Stimulated activated naive CD8-positive, alpha-beta T cell treated with anti-CD3 and anti-CD28 coated beads, Interleukin-15, Interleukin-2, amounts not matched to agents 100 ng/mL and 50 ng/mL, for 24 hours (primary cell): ENCODE measurements around the gene CELF2.

ENCODE experiments used
- H3K27ac Mint-ChIP-seq: one replicate; pipeline ENCODE4 v1.8.0; 2021; ENCODE audit warnings: mild to moderate bottlenecking, mixed read lengths
- H3K27me3 Mint-ChIP-seq: one replicate; pipeline ENCODE4 v1.8.0; 2021; ENCODE audit warnings: mixed read lengths
- H3K36me3 Mint-ChIP-seq: one replicate; pipeline ENCODE4 v1.8.0; 2021; ENCODE audit warnings: low read depth, mixed read lengths
- H3K4me1 Mint-ChIP-seq: one replicate; pipeline ENCODE4 v1.8.0; 2021; ENCODE audit warnings: low read depth, mixed read lengths
- H3K4me3 Mint-ChIP-seq: one replicate; pipeline ENCODE4 v1.8.0; 2021; ENCODE audit warnings: mild to moderate bottlenecking, mixed read lengths
- H3K9me3 Mint-ChIP-seq: one replicate; pipeline ENCODE4 v1.8.0; 2021; ENCODE audit warnings: mixed read lengths

Gene CELF2

DNA sequence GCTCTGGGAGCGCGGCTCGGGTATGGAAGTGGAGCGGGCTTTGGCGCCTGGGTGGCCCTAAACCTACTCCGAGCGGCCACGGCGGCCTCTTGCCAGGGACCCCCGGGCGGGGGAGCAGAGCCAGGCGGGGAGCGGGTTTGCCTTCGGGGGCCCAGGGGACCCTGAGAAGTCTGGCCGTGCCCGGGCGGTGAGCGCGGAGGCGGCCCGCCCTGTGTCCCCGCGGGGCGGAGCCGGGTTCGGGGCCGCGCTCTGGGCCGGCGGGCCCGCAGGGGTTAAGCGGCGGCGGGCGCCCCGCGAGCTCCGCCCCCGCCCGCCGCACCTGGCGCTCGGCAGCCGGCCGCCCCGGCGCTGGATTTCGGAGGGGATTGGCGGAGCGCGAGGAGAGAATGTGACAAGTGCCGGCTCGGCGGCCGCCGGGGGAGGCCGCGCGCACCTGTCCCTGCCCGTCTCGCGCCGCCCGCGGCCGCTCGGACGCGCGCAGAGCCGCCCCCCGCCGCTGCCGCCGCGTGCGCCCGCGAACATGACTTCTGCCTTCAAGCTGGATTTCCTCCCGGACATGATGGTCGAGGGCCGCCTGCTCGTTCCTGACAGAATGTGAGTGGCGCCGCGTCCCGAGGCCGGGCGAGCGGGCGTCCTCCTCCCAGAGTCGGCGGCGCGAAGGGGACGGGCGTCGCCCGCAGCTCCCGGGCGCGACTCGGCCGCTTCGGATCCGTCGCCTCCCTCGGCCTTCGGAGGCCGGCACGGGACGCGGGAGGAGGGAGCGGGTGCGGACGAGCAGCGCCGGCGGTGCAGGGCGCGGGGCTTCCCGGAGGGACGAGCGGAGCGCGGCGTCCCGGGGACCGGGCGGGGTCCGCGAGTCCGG lies at the start of gene CELF2:
TSS of gene CELF2 (plus strand) at position 303 of the 862 bp plus-strand sequence. CDS start at position 521, 218 bp downstream.
- peaks cover 82% of the 10 kb centered on the region for H3K27me3 Mint-ChIP-seq
- H3K27ac Mint-ChIP-seq, result no peak within 1 kb of the TSS
- H3K36me3 Mint-ChIP-seq, result no peaks in the 10 kb centered on the region
- peak within 1 kb of the TSS; percentile 77 for H3K4me3 Mint-ChIP-seq
- H3K9me3 Mint-ChIP-seq, result no peaks in the 10 kb centered on the region
- peaks cover 12% of the 10 kb centered on the region for H3K4me1 Mint-ChIP-seq

DNA sequence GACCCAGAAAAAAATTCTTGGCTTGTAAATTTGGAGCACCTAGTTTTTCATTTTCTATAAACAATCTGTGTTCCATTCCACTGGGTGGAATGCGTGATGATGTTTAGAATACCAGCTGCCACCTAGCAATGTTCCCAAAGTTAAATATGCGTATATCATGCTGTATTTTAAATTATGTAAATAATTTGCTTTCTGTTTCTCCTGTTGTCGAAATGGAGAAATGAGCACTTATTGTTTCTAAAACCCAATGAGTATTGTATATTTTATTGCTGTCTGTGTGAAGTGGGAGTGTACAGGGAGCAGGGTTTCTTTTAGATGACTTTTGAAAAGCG lies 49.4 kb upstream of the CELF2 start:
- H3K27ac Mint-ChIP-seq, result no peak overlapping the region
- H3K4me1 Mint-ChIP-seq, result no peaks in the 10 kb centered on the region
- H3K4me3 Mint-ChIP-seq, result no peak overlapping the region
- no peaks in the 10 kb centered on the region for H3K36me3 Mint-ChIP-seq
- no peaks in the 10 kb centered on the region for H3K9me3 Mint-ChIP-seq
- peaks cover 22% of the 10 kb centered on the region for H3K27me3 Mint-ChIP-seq

DNA sequence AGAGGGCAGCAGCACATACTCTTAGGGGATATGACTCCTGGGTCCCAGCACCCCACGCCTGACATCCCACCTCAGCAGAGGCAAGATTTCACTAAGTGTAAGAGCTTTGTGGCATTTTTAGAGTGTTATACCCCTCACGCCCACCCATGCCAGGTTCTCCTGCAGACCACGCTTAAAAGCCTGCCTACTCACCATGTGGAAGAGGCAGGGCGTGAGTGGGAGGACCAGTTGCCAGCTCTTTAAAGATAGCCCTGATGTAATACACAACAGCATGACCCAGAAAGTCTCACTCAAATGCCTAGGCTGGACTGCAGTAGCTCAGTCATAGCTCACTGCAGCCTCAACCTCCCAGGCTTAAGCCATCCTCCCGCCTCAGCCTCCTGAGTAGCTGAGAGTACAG lies 44.4 kb upstream of the CELF2 start:
- Mint-ChIP-seq H3K27me3 (peaks cover 24% of the 10 kb centered on the region), H3K36me3 (no peaks in the 10 kb centered on the region), H3K4me3 (no peak overlapping the region), H3K4me1 (peaks cover 6% of the 10 kb centered on the region), H3K27ac (no peak overlapping the region), H3K9me3 (no peaks in the 10 kb centered on the region)

DNA sequence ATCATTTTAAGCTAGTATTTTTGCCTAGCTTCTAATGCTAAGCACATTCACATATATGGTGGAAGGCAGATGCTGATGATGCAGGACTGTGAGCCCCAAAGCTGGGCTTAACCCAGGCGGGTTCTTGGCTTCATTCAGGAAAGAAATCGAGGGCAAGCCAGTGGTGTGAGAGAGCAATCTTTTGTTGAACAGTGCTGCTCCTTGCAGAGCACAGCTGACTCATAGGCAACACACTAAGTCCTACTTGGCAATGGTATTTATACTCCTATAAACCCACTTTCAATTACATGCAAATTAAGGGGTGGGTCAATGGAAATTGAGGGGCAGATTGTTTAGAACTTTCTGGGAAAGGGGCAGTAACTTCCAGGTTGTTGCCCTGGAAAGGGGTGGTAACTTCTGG lies 42.0 kb upstream of the CELF2 start:
- H3K4me1 Mint-ChIP-seq, result peaks cover 6% of the 10 kb centered on the region
- no peak overlapping the region for H3K27ac Mint-ChIP-seq
- H3K9me3 Mint-ChIP-seq, result no peaks in the 10 kb centered on the region
- no peak overlapping the region for H3K4me3 Mint-ChIP-seq
- peaks cover 31% of the 10 kb centered on the region for H3K27me3 Mint-ChIP-seq
- H3K36me3 Mint-ChIP-seq, result no peaks in the 10 kb centered on the region

DNA sequence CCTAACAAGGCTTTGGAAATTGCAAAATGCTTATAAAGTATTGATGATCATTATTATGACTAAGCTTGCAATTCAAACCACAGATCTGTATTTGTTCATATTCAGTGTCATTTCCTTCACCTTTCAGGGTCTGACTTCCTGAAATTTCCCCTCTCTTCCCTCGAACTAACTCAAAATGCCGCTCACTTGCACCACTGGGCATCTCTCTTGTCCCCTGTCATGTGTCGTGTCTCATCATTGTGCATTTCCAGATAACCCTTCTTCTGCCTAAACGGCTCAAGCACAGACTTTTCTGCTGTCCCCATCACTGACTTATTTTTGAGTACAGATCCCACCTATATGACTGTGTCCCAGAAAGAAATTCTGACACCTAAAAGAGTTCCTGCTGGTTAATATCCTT lies 41.0 kb upstream of the CELF2 start:
- H3K4me1 Mint-ChIP-seq, result peaks cover 6% of the 10 kb centered on the region
- no peaks in the 10 kb centered on the region for H3K36me3 Mint-ChIP-seq
- no peak overlapping the region for H3K27ac Mint-ChIP-seq
- H3K9me3 Mint-ChIP-seq, result no peaks in the 10 kb centered on the region
- H3K4me3 Mint-ChIP-seq, result no peak overlapping the region
- peaks cover 24% of the 10 kb centered on the region for H3K27me3 Mint-ChIP-seq

DNA sequence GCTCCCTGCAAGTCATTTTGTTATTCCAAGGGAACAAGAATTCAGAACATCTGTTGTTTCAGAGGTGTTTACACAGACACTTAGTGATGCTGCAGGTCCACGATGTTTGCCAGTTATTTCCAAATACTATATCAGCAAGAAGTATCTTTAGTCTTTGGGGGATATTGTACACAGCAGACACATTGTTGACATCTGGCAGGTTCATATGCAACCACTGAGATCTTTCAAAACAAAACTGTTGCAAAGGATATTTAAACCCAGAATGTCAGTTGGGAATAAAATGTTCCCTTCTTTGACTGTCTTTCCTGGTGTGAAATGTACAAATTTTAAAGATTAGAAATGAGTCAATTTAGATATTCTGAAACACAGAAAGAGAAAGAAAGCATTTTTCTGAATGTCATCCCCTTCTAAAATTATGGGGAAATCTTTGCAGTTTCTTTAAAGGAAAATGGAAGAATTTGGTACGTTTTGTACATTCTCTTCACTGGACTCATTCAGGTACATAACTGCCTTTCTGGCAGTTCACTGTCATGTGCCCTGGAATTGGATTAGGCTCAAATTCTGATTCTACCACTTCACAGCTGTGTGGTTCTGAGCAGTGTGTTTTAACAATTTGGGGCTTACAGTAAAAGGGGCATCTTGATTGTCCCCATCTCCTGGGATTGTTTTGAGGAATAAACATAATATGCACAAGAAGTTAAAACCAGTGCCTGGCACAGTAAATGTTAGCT lies 40.3 kb upstream of the CELF2 start:
- H3K27ac Mint-ChIP-seq, result no peak overlapping the region

DNA sequence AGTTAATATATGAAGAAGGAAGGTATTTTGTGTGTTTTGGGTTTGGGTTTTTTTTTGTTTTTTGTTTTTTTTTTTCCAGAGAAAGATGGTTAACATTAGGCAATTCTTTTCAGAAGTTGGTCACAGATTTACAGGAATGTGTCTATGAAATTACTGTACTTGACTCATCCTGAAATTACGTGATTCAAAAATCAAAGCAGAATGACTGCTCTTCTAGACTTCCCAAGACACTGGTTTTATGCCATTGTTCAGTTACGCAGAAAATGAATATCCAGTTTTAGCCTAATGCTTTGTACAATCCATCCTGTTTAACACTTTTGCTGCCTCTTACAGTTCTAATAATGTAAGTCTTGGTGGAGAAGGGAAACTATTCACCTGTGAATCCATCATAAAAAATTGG lies 39.7 kb upstream of the CELF2 start:
- Mint-ChIP-seq H3K4me1 (peaks cover 6% of the 10 kb centered on the region), H3K9me3 (no peaks in the 10 kb centered on the region), H3K27ac (no peak overlapping the region), H3K4me3 (no peak overlapping the region), H3K36me3 (no peaks in the 10 kb centered on the region), H3K27me3 (peaks cover 18% of the 10 kb centered on the region)

More for the DNA sequence above, 40.3 kb upstream of the CELF2 start:
- Mint-ChIP-seq H3K4me3 (no peak overlapping the region), H3K4me1 (peaks cover 6% of the 10 kb centered on the region), H3K36me3 (no peaks in the 10 kb centered on the region), H3K27me3 (peaks cover 22% of the 10 kb centered on the region), H3K9me3 (no peaks in the 10 kb centered on the region)

DNA sequence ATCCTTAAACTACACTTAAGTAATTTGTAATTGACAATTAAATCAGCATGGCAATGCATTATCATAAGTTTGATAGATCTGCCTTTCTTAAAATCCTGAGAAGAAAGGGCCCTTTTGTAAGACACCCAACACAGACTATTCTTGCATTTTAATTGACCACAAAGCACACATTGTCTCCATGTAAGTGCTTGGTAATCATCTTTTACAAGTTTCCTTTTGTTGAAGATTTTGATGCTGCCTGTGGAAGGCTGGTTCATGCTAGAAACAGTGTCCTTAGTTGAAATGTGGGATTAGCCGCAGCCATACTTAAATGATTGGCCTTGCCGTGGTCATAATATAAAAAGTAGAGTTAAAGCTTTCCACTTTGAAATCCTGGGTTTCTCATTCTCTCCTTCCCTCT lies 32.3 kb upstream of the CELF2 start:
- Mint-ChIP-seq H3K27ac (no peak overlapping the region), H3K27me3 (peaks cover 16% of the 10 kb centered on the region), H3K4me3 (no peak overlapping the region), H3K4me1 (no peaks in the 10 kb centered on the region), H3K36me3 (no peaks in the 10 kb centered on the region), H3K9me3 (no peaks in the 10 kb centered on the region)

DNA sequence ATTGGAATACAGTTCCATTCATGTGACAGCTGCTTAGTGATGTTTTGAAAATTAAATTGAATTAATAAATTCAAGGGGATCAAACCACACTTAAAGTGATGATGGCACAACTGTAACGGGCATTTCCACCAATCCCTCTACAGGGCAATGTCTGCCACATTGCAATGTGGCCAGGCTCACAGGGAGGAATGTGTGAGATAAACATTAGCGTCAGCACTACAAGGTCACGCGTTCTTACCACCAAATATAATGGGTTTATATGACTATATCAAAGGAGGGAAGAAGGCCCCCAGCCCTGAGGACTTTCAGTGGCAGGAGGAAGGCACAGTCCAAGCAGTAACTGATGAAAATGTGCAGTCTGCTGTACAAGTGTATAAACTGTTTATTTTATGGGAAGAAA lies 31.1 kb upstream of the CELF2 start:
- Mint-ChIP-seq H3K9me3 (no peaks in the 10 kb centered on the region), H3K36me3 (no peaks in the 10 kb centered on the region), H3K4me3 (no peak overlapping the region), H3K27ac (no peak overlapping the region), H3K4me1 (no peaks in the 10 kb centered on the region), H3K27me3 (peaks cover 16% of the 10 kb centered on the region)

DNA sequence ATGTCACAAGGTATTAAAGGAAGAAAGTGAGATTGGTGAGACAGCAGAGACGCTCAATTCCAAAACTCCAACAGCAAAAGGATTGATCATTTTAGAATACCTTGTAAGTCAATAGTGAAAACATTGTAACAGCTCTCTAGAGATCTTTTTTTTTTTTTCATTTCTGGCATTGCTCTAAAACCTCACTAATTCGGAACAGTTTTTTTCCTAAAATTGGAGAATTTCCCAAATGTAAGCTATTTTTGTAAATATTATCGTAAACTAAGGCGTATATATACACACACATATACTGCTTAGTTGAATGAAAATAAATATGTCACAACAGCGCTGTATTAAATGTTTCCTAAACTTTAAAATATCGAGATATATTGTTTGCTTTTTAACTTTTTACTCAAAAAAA lies 30.6 kb upstream of the CELF2 start:
- Mint-ChIP-seq H3K27me3 (peaks cover 16% of the 10 kb centered on the region), H3K4me1 (no peaks in the 10 kb centered on the region), H3K27ac (no peak overlapping the region), H3K4me3 (no peak overlapping the region), H3K9me3 (no peaks in the 10 kb centered on the region), H3K36me3 (no peaks in the 10 kb centered on the region)

DNA sequence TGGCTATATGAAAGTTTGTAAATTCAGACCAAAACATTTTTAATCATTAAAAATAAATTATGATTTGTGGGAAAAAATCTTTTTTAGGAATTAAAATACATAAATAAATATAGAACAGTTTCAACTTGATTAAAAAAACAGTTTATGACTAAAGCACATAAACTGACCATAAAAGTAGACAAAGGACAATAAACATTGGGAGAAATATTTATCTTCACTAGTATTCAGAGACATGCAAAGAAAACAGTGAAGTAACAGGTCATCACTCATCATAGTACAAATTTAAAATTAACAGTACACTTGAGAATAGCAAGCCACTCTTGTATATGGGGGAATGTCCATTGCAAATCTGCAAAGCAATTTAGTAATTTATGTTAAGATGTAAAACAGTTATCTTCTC lies 28.0 kb upstream of the CELF2 start:
- Mint-ChIP-seq H3K9me3 (no peaks in the 10 kb centered on the region), H3K36me3 (no peaks in the 10 kb centered on the region), H3K4me3 (no peak overlapping the region), H3K27ac (no peak overlapping the region), H3K4me1 (no peaks in the 10 kb centered on the region), H3K27me3 (peaks cover 27% of the 10 kb centered on the region)

DNA sequence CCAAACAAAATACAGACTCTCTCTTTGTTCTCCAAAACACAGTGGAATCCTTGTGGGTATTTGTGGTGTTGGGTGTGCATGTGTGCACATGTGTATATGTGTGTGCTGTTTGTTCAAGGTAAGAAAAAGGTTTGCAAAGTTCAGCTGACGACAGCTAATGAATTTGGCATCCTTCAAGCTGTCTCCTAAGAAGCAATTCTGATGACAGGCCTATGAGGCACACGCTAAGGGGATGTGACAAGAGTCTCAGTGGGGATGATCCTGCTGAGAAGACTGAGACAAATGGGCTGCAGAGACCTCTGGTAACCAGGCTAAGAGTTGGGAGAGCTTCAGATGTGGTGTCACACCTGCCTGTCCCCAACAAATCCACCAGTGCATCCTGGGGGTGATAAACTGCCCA lies 26.5 kb upstream of the CELF2 start:
- H3K4me3 Mint-ChIP-seq, result no peak overlapping the region
- H3K36me3 Mint-ChIP-seq, result no peaks in the 10 kb centered on the region
- no peaks in the 10 kb centered on the region for H3K4me1 Mint-ChIP-seq
- no peaks in the 10 kb centered on the region for H3K9me3 Mint-ChIP-seq
- no peak overlapping the region for H3K27ac Mint-ChIP-seq
- H3K27me3 Mint-ChIP-seq, result peaks cover 33% of the 10 kb centered on the region

DNA sequence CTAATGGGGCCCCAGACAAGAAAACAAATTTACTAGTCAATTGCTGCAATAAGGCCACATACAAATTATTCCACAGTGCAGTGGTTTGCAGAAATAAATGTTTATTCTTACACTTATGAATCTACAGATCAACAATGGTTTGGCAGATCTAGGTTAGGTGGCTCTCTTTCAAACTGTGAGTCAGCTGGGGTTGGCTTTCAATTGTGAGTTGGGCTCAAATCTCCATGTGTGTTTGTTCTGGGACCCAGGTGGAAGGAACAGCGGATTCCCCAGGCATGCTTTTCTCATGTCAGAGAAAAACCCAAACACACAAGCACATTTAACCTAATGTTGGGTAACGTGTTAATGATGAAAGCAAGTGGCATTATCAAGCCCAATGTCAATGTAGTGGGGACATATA lies 25.6 kb upstream of the CELF2 start:
- peaks cover 35% of the 10 kb centered on the region for H3K27me3 Mint-ChIP-seq
- no peak overlapping the region for H3K27ac Mint-ChIP-seq
- peaks cover 2% of the 10 kb centered on the region for H3K4me1 Mint-ChIP-seq
- no peaks in the 10 kb centered on the region for H3K36me3 Mint-ChIP-seq
- no peak overlapping the region for H3K4me3 Mint-ChIP-seq
- no peaks in the 10 kb centered on the region for H3K9me3 Mint-ChIP-seq

DNA sequence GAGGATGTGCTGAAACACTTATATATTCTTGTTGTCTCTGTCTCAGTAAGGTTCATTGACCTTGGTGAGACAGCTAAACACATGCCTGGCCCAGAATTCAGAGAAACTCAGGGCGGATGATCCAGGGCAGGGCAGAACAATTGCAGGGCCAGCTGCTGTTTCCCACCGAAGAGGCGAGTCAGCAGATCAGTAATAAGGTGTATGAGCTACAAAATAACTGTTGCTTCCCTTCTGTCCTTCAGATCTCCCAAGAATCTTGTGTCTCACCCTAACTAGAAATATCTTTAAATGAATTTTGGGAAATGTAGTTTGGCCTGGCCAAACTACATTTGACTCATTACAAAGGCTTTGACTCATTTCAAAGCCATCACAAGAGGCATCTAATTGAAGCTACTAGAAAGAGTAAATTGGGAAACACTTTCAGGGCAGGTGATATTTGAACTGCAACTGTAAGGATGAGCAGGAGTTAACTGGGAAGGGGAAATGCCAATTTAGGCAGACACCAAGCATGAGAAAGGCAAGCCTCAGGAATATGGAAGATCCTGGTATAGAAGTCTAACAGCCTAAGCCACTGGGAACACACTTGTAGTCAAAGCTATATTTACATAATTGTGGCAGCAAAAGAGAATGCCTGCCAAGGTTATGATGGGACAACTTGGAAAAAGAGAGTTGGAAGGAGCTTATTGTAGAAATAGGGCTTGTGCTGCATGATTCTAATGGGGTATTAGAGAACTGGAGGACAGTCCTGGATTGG lies 24.5 kb upstream of the CELF2 start:
- Mint-ChIP-seq H3K27ac (no peak overlapping the region), H3K9me3 (peaks cover 6% of the 10 kb centered on the region), H3K36me3 (no peaks in the 10 kb centered on the region), H3K27me3 (peaks cover 35% of the 10 kb centered on the region), H3K4me3 (no peak overlapping the region), H3K4me1 (peaks cover 11% of the 10 kb centered on the region)

DNA sequence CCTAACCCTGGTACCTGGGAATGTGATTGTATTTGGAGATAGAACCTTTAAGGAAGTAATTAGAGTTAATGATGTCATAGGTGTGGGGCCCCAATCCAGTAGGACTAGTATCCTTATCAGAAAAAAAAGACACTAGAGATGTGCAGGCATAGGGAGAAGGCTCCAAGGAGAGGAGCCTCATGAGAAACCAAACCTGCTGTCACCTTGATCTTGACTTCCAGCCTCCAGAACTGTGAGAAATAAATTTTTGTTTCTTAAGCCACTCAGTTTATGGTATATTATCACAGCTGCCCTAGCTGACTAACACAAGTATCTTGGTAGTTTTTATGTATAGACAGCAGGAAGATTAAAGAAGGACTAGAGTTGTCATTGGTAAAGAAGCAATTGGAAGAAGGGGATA lies 23.9 kb upstream of the CELF2 start:
- Mint-ChIP-seq H3K27me3 (peaks cover 35% of the 10 kb centered on the region), H3K27ac (no peak overlapping the region)

More for the DNA sequence above, 23.9 kb upstream of the CELF2 start:
- no peaks in the 10 kb centered on the region for H3K36me3 Mint-ChIP-seq
- peaks cover 11% of the 10 kb centered on the region for H3K4me1 Mint-ChIP-seq
- no peak overlapping the region for H3K4me3 Mint-ChIP-seq
- H3K9me3 Mint-ChIP-seq, result peaks cover 6% of the 10 kb centered on the region
